GM18909 (cell line): ENCODE data around the gene LYRM9.
"Not testable (repeated sequence)": the region's sequence is repeated elsewhere in the genome, so short reads cannot be mapped to it uniquely, and the experiment has no call there.

ENCODE experiments used
- ATAC-seq: cut with Tn5 transposase; IDR thresholded peaks from one replicate; pipeline ENCODE4 v1.9.1; 2021; ENCODE audit warnings: mild to moderate bottlenecking; ENCODE audit not compliant: unreplicated experiment, poor library complexity

Gene LYRM9

GRCh38 chr17:27907976-27908558 lies 14.9 kb upstream of the LYRM9 start:
- no peak for ATAC-seq

DNA sequence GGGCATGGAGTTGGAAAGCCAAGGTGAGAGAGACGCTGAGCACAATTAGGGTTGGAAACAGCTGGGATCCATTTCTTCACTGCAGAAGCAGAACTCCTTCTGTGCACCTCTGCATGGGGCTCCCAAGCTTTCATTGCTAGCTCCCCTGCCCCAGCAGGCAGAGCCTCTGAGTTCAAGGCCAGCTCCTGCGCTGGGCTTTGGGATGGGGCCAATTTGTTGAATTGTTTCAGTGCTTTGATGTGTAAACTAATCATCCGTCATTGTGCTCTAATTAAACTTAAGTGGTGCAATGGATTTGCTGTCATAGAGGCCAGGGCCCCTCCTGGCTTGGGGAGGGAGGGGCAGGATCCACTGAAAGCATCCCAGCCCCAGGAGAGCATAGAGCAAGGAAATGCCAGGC lies 13.5 kb upstream of the LYRM9 start:
- ATAC-seq = no peak

DNA sequence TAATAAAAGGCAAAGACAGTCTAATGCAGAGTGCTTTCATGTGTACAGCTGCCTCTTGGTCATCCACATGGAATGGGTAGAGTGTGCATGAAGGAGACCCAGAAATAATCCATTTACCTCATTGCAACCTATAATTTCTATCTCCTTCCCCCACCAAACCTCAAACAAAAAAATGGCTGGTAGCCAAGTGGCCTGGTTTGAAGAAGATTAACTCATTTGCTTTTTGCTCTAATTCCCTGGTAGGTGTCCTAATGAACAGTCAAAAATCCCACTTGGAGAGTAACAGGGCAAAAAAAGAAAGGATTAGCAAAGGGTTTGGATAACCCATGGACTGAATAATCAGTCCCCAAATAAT lies 13.0 kb upstream of the LYRM9 start:
- no peak for ATAC-seq

DNA sequence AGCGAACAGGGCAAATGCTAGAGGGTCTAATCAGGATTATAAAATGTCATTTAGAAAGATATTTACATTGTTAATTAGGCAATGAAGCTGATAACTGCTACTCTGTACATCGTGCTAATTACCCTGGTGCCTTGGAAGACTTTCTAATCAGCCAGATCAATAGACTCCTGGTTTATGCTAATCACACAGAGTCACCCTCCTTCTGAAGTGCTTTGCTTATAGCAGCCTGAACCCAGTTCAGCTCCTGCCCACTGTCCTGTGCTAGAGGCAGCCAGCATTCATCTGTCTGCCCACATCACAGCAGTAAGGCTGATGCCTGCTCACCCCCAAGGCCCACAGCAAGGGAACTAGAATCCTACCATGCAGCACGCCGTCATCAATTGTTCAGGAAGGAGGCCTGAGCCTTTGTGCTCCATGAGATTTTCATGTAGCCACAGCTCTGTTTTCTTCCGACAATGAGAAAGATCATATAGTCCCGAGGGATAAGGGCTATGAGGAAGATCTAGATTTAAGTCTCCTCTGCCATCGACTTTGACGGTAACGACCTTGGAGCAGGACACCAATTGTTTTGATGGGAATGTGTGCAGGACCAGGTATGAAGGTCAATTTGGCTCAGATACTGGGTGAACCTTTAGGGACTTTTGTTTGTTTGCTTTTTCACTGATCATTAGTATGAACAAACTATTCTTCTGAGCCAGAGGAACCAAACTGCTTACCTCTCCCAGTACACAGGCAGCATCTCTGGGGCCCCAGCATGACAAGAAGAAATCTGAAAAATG lies 12.5 kb upstream of the LYRM9 start:
- no peak for ATAC-seq

DNA sequence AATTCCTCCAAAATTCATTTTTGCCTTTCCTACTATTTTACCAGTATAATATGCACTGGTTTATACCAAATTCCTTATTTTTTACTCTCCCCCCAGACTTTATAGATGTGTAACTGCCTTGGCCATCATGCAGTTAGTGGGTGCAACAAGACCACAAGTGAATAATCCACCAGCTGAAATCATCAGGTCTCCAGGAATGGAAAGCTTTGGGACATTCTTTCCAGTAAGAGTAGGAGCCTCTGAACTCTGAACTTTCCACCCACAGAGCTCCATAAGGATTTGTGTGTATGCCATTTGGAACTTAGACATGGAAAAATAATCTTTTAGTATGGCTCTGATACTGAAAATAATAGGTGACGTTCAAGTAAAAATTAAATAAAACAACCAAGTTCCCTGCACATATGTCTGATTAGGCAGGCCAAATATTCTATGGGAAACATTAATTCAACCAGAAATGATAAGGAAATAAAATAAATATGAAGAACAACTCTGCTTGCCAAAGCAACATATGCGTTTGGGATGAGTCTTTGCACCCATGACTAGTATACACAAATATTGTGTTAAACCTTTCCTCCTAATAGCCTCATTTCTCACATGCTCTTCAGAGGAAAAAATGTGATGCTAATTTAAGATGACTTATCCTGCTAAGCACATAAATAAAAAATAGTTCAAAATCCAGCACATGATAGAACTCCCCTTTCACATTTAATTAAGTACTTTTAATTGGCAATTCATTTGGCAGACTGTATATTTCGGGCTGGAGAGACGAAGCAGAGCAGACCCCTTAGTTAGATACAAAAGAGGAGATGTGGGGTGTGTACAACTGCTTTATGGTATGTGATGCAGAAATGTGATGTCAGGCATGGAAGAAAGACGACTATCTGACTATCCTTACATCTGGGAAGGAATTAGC lies 11.6 kb upstream of the LYRM9 start:
- no peak for ATAC-seq

GRCh38 chr17:27904114-27904513 lies 10.9 kb upstream of the LYRM9 start:
- ATAC-seq = no peak

GRCh38 chr17:27899525-27899924 lies 6.4 kb upstream of the LYRM9 start:
- ATAC-seq = no peak

DNA sequence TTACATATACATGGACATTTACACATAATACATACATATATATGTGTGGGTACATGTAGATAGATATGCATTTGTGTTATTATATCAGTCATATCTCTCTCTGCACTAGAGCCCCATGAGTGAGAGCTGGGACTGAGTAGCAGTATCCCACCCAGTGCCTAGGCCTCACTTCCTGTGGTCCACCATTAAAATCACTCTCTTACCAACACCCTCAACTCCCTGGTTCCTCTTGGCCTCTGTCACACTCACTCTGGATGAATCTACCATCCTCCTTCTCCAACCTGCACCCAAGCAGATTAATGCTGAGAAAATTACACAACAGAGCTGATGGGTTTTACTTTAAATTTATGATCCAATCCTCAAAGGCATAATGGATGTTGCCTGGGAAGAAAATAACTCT lies 4.9 kb upstream of the LYRM9 start:
- no peak for ATAC-seq

DNA sequence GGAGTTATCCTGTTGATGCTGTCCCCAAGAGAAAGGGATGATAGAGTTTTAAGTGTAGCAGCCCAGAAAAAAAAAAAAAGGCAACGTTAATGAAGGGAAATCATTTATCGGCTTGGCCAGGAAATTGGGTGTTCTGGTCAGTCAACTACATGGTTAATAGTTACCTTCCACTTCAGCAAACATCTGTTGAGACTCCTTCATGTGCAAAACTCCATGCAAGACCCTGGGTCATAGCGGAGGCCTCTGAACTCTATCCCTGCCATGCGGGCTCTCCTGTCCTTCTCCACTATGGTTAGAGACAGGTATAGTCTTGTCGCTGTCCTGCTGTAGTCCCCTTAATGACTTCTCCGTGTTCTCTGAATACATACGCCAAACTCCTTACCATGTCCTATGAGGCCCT lies 3.5 kb upstream of the LYRM9 start:
- no peak for ATAC-seq

DNA sequence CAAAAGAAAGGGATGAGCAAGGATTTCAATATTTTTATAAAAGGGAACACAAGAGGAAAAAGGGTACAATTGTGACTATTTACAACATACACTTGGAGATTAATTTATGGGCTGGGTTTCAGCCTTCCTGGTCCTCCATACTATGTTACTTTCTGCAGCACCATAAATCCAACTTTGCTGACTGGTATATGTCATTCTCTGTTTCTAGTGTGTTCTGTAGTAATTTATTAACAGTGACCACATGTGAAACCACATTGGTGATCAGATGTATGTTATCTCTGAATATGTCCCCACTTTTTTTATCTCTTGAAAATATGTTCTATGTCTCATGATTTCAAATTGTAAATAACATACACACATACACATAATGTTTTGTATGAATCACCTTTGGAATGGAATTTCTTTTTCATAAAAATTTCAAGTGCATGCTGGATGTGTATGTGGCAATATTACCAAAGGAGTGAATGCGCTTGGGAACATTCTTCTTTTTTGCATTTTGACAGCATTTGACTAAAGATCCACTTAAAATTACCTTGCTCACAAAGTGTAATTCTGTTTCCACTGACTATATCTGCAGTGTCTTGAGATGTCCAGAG lies 2.9 kb upstream of the LYRM9 start:
- ATAC-seq = no peak

DNA sequence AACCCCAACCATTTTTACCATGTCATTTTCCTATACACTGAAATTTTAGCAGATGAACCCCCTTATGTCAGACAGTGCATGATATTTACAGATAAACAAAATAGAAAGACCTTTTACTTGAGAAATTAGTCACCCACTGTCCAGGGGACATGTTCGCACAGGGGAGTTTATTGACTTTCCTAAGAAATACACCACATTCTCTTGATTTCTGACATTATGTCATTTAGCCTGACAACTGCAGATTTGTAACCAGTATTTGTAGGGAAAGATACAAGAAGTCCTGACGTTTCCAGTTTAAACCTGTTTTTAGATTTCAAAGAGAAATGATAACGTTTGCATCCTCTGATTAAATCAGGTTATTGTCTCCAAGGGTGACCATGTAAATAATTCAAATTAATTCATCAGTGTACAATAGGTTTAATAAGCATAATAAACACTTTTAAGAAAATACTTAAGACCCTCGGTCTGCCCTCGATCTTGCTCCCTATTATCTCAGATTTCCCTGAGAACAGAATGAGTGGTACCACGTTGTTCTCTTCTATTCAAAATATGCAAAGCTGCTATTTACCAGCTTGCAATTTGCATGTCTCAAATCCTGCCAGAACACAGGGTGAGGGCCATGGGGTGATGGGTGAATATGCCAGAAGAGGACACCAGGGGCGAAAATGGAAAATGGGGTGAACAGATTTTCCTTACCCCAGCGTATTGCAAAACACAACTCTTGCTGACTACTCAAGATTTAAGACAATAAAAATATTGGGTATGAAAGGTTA lies 2.1 kb upstream of the LYRM9 start:
- ATAC-seq = no peak

DNA sequence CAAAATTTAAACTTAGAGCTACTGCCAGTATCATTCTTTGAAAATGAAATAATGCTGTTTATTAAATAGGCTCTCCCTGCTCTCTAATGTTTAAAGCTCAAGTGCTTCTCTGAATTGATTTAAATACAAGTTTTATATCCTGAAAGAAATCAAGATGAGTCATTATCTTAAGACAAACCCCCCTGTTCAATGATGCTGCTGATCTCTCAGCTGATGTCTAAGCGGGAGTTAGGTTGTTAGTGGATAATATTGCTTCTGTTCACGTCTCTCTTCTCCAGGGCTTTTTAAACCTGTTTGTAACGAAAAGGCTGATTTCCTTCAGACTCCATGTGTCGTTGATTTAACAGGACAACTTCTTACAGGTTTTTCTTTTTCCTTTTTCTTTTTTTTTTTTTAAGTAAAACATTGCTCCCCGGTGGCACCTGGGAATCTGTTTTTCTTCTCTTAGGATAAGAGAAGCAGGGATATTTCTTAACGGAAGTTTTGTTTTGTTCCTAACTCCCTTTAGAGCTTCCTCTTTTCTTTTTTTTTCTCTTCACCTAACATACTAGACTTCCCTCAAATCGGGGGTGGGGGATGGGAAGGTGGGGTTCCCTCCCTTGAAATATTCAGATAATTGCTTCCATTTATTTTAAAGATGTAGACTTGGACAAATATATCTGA lies 807 bp upstream of the LYRM9 start:
- no peak for ATAC-seq

DNA sequence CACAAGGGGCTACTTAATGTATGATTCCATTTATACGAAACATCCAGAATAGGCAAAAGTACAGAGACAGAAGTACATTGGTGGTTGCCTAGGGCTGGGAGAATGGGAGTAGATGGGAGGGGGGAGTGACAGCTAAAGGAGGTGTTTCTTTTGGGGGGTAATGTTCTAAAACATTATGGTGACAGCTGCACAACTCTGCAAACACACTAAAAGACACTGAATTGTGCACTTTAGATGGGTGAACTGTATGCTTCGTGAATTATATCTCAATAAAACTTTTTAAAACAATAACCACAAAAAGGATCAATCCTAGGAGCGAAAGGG lies 661 bp downstream of the LYRM9 start:
- ATAC-seq = no peak

- no peak for ATAC-seq
These were observed 1.3 kb downstream of the LYRM9 start for GRCh38 chr17:27891841-27892240.

- no peak for ATAC-seq
These were observed 3.4 kb downstream of the LYRM9 start for GRCh38 chr17:27889711-27890251.

DNA sequence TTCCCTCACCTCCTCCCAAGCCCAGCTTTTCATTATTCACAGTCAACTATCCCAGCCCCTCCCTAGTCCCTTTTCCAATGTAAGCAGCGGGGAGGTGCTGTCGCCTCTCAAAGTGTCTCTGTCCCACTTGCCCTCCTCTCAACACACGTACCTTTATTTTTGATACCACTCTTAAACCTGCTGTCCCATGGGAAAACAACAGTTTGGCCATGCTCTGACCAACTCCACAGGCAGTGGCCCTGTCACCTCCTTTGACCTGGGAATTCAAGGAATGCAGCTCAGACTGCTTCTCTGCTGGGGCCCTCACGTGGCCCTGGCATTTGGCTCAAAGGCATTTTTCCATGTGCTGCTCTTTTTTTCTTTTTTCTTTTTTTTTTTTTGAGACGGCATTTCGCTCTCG lies 4.2 kb downstream of the LYRM9 start:
- no peak for ATAC-seq

- no peak for ATAC-seq
These were observed 5.1 kb downstream of the LYRM9 start for GRCh38 chr17:27888067-27888466.

DNA sequence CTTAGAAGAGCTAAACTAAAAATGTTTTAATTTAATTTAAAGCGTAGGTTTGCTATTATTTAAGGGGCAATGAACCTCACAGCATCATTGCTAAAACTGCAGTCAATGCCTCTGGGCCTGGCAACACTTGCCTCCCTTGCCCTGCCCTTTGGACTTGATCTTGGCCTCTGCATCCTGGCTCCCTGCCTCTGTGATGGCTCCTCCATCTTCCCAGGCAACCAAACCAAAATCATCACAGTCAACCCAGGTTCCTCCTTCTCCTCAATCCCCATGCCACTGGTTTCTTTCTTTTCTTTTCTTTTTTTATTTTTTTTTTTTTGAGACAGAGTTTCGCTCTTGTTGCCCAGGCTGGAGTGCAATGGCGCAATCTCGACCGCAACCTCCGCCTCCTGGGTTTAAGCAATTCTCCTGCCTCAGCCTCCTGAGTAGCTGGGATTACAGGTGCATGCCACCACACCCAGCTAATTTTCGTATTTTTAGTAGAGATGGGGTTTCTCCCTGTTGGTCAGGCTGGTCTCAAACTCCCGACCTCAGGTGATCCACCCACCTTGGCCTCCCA lies 6.7 kb downstream of the LYRM9 start:
- not testable (repeated sequence) for ATAC-seq

- ATAC-seq = no peak
These were observed 10.9 kb downstream of the LYRM9 start for GRCh38 chr17:27882162-27882840.
